ENCODE data around the gene OR5K2.

GRCh38 chr3:98513736-98514135 is 16.3 kb downstream of the OR5K2 start:
- TF ChIP-seq CTCF (IDR thresholded peaks at IDR 0.05) (no peak), POLR2AphosphoS5 (IDR thresholded peaks at IDR 0.05) (no peak)
